Measurements from ENCODE around the gene PDE12. TPM values are rescaled to one million over a fixed set of nuclear protein-coding genes. Genes with fewer than 3 reads are reported as not detected.

PDE12 gene
- polyA plus RNA-seq, 1 of the 3 experiments (the other 2 are of a cell fraction): 7.4 TPM

DNA sequence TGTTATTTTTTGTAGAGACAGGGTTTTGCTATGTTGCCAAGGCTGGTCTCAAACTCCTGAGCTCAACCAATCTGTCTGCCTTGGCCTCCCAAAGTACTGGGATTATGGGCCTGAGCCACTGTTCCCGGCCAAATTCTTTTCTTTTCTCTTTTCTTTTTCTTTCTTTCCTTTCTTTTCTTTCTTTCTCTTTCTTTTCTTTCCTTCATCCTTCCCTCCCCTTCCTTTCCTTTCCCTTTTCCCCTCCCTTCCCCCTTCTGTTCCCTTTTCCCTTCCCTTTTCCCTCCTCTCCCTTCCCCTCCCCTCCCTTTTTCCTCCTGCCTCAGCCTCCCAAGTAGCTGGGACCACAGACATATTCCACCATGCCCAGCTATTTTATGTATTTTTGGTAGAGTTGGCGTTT lies 44.1 kb downstream of the PDE12 start:
- WGBS (ENCODE audit: low lambda C conversion rate): 90% methylated on average over 2 of the region's 2 CpGs
- Histone ChIP-seq H3K4me3 (ENCODE audit: low read depth in 2 of 2, low read length in 1 of 2) (no peak overlapping the region), H3K79me2 (ENCODE audit: insufficient read depth) (peaks cover 38% of the 10 kb centered on the region), H3K27ac (ENCODE audit: low read depth in 2 of 2, low read length in 1 of 2) (no peak overlapping the region), H3K27me3 (ENCODE audit: insufficient read depth) (no peaks in the 10 kb centered on the region), H3K9me3 (no peaks in the 10 kb centered on the region), H4K20me1 (ENCODE audit: insufficient read depth) (peaks cover 13% of the 10 kb centered on the region), H3K4me2 (no peak overlapping the region), H3K9ac (no peak overlapping the region), H2AFZ (ENCODE audit: low read depth) (no peak overlapping the region), H3F3A (replicated peaks; ENCODE audit: insufficient read depth) (peaks cover 28% of the 10 kb centered on the region), H3K9me2 (no peaks in the 10 kb centered on the region), H3K36me3 (replicated peaks in 1 of 2; ENCODE audit: control insufficient read depth in 1 of 2, insufficient read depth in 2 of 2, low read length in 1 of 2) (peaks cover 2 to 17% of the 10 kb centered on the region in 2 experiments), H3K4me1 (ENCODE audit: control insufficient read depth in 1 of 2, insufficient read depth in 2 of 2, low read depth in 1 of 2, low read length in 1 of 2) (peaks cover 0 to 5% of the 10 kb centered on the region in 2 experiments; a peak in 3 of 4 replicates)
- POLR2A ChIA-PET: no interaction called here
- DNase-seq: no peak
- TF ChIP-seq TEAD4 (IDR thresholded peaks at IDR 0.05; ENCODE audit: borderline replicate concordance, insufficient read depth) (no peak), POLR2AphosphoS5 (IDR thresholded peaks at IDR 0.05; ENCODE audit: low read depth, low read length) (no peak), NRF1 (IDR thresholded peaks at IDR 0.05; ENCODE audit: low read depth, low read length) (no peak), GATA2 (CRISPR knock-in tag; IDR thresholded peaks at IDR 0.05) (no peak), JUND (IDR thresholded peaks at IDR 0.05) (no peak), FOXJ3 (CRISPR knock-in tag; IDR thresholded peaks at IDR 0.05) (no peak)
- TF ChIP-seq, protein P1, sequence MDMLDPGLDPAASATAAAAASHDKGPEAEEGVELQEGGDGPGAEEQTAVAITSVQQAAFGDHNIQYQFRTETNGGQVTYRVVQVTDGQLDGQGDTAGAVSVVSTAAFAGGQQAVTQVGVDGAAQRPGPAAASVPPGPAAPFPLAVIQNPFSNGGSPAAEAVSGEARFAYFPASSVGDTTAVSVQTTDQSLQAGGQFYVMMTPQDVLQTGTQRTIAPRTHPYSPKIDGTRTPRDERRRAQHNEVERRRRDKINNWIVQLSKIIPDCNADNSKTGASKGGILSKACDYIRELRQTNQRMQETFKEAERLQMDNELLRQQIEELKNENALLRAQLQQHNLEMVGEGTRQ (IDR thresholded peaks at IDR 0.05; ENCODE audit: borderline replicate concordance, low read depth, low read length): no peak
- CTCF ChIA-PET: no interaction called here

DNA sequence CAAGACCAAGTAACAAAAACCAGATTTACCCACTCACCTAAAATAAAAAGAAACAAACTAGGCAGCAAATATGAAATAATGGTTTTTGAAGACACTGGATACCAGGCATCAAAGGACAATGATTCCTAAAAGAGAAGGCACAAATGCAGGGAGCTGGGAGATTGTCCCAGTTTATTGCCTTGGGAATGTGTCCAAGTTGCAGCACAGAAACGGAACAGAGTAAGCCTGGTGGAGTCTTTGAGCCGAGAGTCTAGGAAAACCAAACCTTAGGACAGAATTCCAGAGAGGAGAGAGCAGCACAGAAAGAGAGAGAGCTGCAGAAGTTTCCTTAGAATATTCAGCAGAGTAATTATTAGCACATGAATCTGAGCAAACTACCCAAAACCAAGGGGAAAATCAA lies 48.9 kb downstream of the PDE12 start:
- Histone ChIP-seq H3K36me3 (replicated peaks in 1 of 2; ENCODE audit: control insufficient read depth in 1 of 2, insufficient read depth in 2 of 2, low read length in 1 of 2) (peaks cover 2 to 16% of the 10 kb centered on the region in 2 experiments), H3K9me3 (no peaks in the 10 kb centered on the region), H3K4me1 (ENCODE audit: control insufficient read depth in 1 of 2, insufficient read depth in 2 of 2, low read depth in 1 of 2, low read length in 1 of 2) (no peaks in the 10 kb centered on the region), H3K4me3 (ENCODE audit: low read depth in 2 of 2, low read length in 1 of 2) (no peak overlapping the region), H3K79me2 (ENCODE audit: insufficient read depth) (peaks cover 4% of the 10 kb centered on the region), H3K27me3 (ENCODE audit: insufficient read depth) (no peaks in the 10 kb centered on the region), H3F3A (replicated peaks; ENCODE audit: insufficient read depth) (no peaks in the 10 kb centered on the region), H3K4me2 (no peak overlapping the region), H3K9ac (no peak overlapping the region), H3K27ac (ENCODE audit: low read depth in 2 of 2, low read length in 1 of 2) (no peak overlapping the region), H2AFZ (ENCODE audit: low read depth) (no peak overlapping the region), H4K20me1 (ENCODE audit: insufficient read depth) (no peaks in the 10 kb centered on the region), H3K9me2 (no peaks in the 10 kb centered on the region)
- DNase-seq: no peak
- ChIA-PET CTCF (no interaction called here), POLR2A (no interaction called here)
- TF ChIP-seq PBX3 (IDR thresholded peaks at IDR 0.05) (no peak), RCOR1 (IDR thresholded peaks at IDR 0.05; ENCODE audit: low read length) (no peak), FOSL2 (IDR thresholded peaks at IDR 0.05; ENCODE audit: borderline replicate concordance, low read depth) (no peak), FOXM1 (IDR thresholded peaks at IDR 0.05; ENCODE audit: low read depth) (no peak), NFIC (IDR thresholded peaks at IDR 0.05; ENCODE audit: borderline replicate concordance) (no peak), NRF1 (IDR thresholded peaks at IDR 0.05; ENCODE audit: low read depth, low read length) (no peak), FOXJ3 (CRISPR knock-in tag; IDR thresholded peaks at IDR 0.05) (no peak), IRF3 (IDR thresholded peaks at IDR 0.05; ENCODE audit: low read depth, low read length) (no peak), TAF1 (IDR thresholded peaks at IDR 0.05; ENCODE audit: borderline replicate concordance, low read depth, low read length) (no peak)
- TF ChIP-seq, protein P2, sequence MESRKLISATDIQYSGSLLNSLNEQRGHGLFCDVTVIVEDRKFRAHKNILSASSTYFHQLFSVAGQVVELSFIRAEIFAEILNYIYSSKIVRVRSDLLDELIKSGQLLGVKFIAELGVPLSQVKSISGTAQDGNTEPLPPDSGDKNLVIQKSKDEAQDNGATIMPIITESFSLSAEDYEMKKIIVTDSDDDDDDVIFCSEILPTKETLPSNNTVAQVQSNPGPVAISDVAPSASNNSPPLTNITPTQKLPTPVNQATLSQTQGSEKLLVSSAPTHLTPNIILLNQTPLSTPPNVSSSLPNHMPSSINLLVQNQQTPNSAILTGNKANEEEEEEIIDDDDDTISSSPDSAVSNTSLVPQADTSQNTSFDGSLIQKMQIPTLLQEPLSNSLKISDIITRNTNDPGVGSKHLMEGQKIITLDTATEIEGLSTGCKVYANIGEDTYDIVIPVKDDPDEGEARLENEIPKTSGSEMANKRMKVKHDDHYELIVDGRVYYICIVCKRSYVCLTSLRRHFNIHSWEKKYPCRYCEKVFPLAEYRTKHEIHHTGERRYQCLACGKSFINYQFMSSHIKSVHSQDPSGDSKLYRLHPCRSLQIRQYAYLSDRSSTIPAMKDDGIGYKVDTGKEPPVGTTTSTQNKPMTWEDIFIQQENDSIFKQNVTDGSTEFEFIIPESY (IDR thresholded peaks at IDR 0.05; ENCODE audit: borderline replicate concordance, low read depth): no peak
- TF ChIP-seq, protein P3, sequence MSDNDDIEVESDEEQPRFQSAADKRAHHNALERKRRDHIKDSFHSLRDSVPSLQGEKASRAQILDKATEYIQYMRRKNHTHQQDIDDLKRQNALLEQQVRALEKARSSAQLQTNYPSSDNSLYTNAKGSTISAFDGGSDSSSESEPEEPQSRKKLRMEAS (IDR thresholded peaks at IDR 0.05; ENCODE audit: low read depth): no peak
- WGBS (ENCODE audit: low lambda C conversion rate): 94% methylated on average over 2 of the region's 2 CpGs
